Heart left ventricle (tissue), 13 donors: ENCODE results near the gene ITGB3.

ENCODE experiments used
- POLR2A ChIP-seq, 2 donors: fragments of 450-650 bp; IDR thresholded peaks; one replicate each; pipeline ENCODE4 v1.6.1; 2017; ENCODE audit warnings: antibody characterized with exemption in 2 of 2, mild to moderate bottlenecking in 2 of 2, moderate library complexity in 2 of 2
- TF ChIP-seq, protein P1 (sequence below), 12 donors: fragments of 200-600 bp; sonication (generic) in 4 of 12; IDR thresholded peaks; one replicate each; pipeline versions ENCODE4 v1.5.0 to v1.8.0; 2018 to 2022; ENCODE audit warnings: antibody characterized with exemption in 12 of 12, mild to moderate bottlenecking in 5 of 12
- donor health status: ischemic (EF 13 %, LVEDD 7.1; RV severe dilation, severe dysfunction).
- donor health status: DM: no; HTN: yes; CAD: no.
- donor health status: DM: no; HTN: no; CAD: no.
- donor health status: ischemic (EF 25% LVEDD 6.9; RV normal size, moderate dysfunction).
- donor health status: ischemic (EF 25% LVEDD 5.7; RV mildly dilated, moderate dysfunction).
- donor health status: ischemic (EF 35%, LVEDD 5.7; RV mildly dilated, moderate dysfunction).
- donor health status: nonischemic (EF 11% LVEDD 7.7; RV severe dilation, severe dysfunction).
- donor health status: DM: yes; HTN: yes; CAD: no.
- donor health status: PGD.
- donor health status: ischemic (EF 29% LVEDD 5.4; RV normal size, mild dysfunction).
- donor health status: nonischemic (EF 23%, LVEDD 6.1; RV moderate dilation, normal function).

DNA sequence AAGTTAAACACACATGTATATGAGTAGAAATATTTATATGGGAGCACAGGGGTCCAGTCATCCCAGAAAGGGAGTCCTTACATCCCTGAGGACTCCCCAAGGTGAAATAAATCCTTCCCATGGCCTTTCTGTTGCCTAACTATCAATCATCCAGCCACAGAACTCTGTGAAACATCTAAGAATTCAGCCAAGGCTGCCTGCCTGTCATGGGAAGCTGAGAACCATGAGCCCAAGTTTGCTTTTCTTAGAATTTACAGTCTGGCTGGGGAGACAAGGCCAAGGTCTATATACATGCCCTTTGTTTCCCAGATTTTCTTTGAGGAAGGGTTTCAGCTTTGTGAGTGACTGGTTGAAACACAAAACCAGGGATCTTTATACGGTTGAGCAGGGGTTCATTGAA, 28.7 kb upstream of the ITGB3 start:
- TF ChIP-seq, protein P1, sequence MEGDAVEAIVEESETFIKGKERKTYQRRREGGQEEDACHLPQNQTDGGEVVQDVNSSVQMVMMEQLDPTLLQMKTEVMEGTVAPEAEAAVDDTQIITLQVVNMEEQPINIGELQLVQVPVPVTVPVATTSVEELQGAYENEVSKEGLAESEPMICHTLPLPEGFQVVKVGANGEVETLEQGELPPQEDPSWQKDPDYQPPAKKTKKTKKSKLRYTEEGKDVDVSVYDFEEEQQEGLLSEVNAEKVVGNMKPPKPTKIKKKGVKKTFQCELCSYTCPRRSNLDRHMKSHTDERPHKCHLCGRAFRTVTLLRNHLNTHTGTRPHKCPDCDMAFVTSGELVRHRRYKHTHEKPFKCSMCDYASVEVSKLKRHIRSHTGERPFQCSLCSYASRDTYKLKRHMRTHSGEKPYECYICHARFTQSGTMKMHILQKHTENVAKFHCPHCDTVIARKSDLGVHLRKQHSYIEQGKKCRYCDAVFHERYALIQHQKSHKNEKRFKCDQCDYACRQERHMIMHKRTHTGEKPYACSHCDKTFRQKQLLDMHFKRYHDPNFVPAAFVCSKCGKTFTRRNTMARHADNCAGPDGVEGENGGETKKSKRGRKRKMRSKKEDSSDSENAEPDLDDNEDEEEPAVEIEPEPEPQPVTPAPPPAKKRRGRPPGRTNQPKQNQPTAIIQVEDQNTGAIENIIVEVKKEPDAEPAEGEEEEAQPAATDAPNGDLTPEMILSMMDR (IDR thresholded peaks at IDR 0.05): no peak
- TF ChIP-seq POLR2A (IDR thresholded peaks at IDR 0.05): no peak
